SK-N-SH treated with all-trans-retinoic acid at 6 μM for 48 hours (cell line): ENCODE data around the gene TTBK2.

Experiments used
- ARNTL ChIP-seq: fragments of 450-650 bp; formaldehyde crosslinking; IDR thresholded peaks from 2 replicates; pipeline ENCODE4 v1.5.0; 2020; ENCODE audit warnings: low read depth, mild to moderate bottlenecking, moderate library complexity, borderline replicate concordance
- ZFP3 ChIP-seq: fragments of 250-450 bp; sonication (Bioruptor Pico); IDR thresholded peaks from 2 replicates; pipeline ENCODE4 v1.5.0; 2020; ENCODE audit warnings: mild to moderate bottlenecking, moderate library complexity

DNA sequence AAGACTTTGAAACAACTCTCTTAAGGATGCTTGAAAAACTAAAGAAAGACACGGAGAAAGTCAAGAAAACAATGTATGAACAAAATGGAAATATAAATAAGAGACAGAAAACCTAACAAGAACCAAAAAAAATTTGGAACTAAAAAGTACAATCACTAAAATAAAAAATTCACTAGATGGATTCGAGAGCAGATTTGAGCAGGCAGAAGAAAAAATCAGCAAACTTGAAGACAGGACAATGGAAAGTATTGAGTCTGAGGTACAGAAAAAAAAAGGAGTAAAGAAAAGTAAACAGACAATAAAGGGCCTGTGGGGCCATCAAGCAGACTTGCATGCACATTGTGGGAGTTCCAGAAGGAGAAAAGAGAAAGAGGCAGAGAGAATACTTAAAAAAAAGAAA is 170.3 kb downstream of the TTBK2 start:
- no peak for TF ChIP-seq ARNTL (CRISPR knock-in tag)
- no peak for TF ChIP-seq ZFP3 (CRISPR knock-in tag)
